ENCODE measurements around the gene GRAMD4. TPM values are rescaled to one million over a fixed set of nuclear protein-coding genes. Genes with fewer than 3 reads are reported as not detected.

GRAMD4 gene
- polyA plus RNA-seq, 1 experiment = 7.5 TPM

GRCh38 chr22:46635756-46636155 is 15.6 kb downstream of the GRAMD4 start:
- ChIA-PET CTCF (no interaction called here), POLR2A (no interaction called here)
- no peaks in the 10 kb centered on the region; the same call in 1 of the 2 replicates for H3K9me3 ChIP-seq (ENCODE audit: control insufficient read depth, insufficient read depth, low read length)
- H3K27me3 ChIP-seq (ENCODE audit: control insufficient read depth, insufficient read depth, low read length) = peaks cover 2% of the 10 kb centered on the region
- TF ChIP-seq CTCF (IDR thresholded peaks at IDR 0.05; ENCODE audit: low read depth, low read length) = no peak
- no peak for DNase-seq (ENCODE audit: low read depth, low spot score)
- no peak overlapping the region for H3K4me3 ChIP-seq (ENCODE audit: low read depth, low read length)
- no peak overlapping the region for H3K27ac ChIP-seq (ENCODE audit: low read depth, low read length)

GRCh38 chr22:46636221-46637002 is 16.2 kb downstream of the GRAMD4 start:
- Histone ChIP-seq H3K9me3 (ENCODE audit: control insufficient read depth, insufficient read depth, low read length) (no peaks in the 10 kb centered on the region; the same call in 1 of the 2 replicates), H3K27ac (ENCODE audit: low read depth, low read length) (no peak overlapping the region), H3K4me3 (ENCODE audit: low read depth, low read length) (no peak overlapping the region), H3K27me3 (ENCODE audit: control insufficient read depth, insufficient read depth, low read length) (peaks cover 2% of the 10 kb centered on the region)
- TF ChIP-seq CTCF (IDR thresholded peaks at IDR 0.05; ENCODE audit: low read depth, low read length) = no peak
- ChIA-PET POLR2A (no interaction called here), CTCF (no interaction called here)
- DNase-seq (ENCODE audit: low read depth, low spot score) = no peak

- Histone ChIP-seq H3K27me3 (ENCODE audit: control insufficient read depth, insufficient read depth, low read length) (peaks cover 2% of the 10 kb centered on the region), H3K4me3 (ENCODE audit: low read depth, low read length) (no peak overlapping the region), H3K27ac (ENCODE audit: low read depth, low read length) (no peak overlapping the region), H3K9me3 (ENCODE audit: control insufficient read depth, insufficient read depth, low read length) (no peaks in the 10 kb centered on the region; the same call in 1 of the 2 replicates)
- POLR2A ChIA-PET = no interaction called here
- no peak for DNase-seq (ENCODE audit: low read depth, low spot score)
- CTCF ChIA-PET = no interaction called here
- no peak for TF ChIP-seq CTCF (IDR thresholded peaks at IDR 0.05; ENCODE audit: low read depth, low read length)
These were observed 17.8 kb downstream of the GRAMD4 start for GRCh38 chr22:46637711-46638600.

GRCh38 chr22:46638601-46639431 is 18.6 kb downstream of the GRAMD4 start:
- no peak for TF ChIP-seq CTCF (IDR thresholded peaks at IDR 0.05; ENCODE audit: low read depth, low read length)
- no peak overlapping the region for H3K27ac ChIP-seq (ENCODE audit: low read depth, low read length)
- ChIA-PET CTCF (no interaction called here), POLR2A (no interaction called here)
- DNase-seq (ENCODE audit: low read depth, low spot score) = no peak
- H3K4me3 ChIP-seq (ENCODE audit: low read depth, low read length) = no peak overlapping the region
- H3K27me3 ChIP-seq (ENCODE audit: control insufficient read depth, insufficient read depth, low read length) = peaks cover 2% of the 10 kb centered on the region
- no peaks in the 10 kb centered on the region; the same call in 1 of the 2 replicates for H3K9me3 ChIP-seq (ENCODE audit: control insufficient read depth, insufficient read depth, low read length)

All from AG04450 (cell line).